IPS DF 4.7 (cell line): ENCODE measurements around the gene ENTHD1.

ENCODE experiments used
- DNase-seq: peaks from one replicate; pipeline ENCODE4 v3.0.0-alpha.2; 2013; ENCODE audit warnings: low spot score; ENCODE audit errors: extremely low read depth

ENTHD1 gene, protein sequence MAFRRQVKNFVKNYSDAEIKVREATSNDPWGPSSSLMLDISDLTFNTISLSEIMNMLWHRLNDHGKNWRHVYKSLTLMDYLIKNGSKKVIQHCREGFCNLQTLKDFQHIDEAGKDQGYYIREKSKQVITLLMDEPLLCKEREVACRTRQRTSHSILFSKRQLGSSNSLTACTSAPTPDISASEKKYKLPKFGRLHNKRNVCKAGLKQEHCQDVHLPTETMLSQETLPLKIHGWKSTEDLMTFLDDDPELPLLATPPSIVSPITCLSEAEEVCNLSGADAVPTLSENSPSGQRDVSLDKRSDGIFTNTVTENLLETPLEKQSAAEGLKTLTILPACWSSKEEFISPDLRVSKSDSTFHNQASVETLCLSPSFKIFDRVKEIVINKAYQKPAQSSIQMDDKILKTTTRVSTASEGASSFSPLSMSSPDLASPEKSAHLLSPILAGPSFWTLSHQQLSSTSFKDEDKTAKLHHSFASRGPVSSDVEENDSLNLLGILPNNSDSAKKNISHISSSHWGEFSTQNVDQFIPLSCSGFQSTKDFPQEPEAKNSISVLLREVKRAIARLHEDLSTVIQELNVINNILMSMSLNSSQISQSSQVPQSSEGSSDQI

DNA sequence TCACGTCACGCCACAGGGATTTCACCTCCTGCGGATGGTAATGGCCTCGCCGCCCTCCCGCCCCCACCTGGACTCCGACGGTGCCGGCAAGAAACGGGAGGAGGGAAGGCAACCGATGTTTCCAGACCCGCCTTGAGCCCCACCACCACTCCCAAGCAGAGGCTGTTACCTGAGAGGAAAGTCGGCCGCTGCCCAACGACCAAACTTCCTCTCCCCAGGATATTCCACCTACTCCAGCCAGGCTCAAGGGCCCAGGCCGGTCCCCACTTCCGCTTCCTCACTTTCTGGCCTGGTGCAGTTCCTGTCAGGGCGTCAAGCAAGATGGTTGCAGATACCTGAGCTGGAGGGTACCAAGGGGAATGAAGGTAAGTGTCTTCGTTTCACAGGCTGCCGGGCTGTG is at the start of gene ENTHD1:
Gene ENTHD1 (minus strand): TSS at position 235 of the 400 bp plus-strand sequence. CDS start 6,012 bp downstream, outside the sequence.
- no peak for DNase-seq

- no peak for DNase-seq
Measured at GRCh38 chr22:39943337-39943736, 49.8 kb upstream of the ENTHD1 start.

DNA sequence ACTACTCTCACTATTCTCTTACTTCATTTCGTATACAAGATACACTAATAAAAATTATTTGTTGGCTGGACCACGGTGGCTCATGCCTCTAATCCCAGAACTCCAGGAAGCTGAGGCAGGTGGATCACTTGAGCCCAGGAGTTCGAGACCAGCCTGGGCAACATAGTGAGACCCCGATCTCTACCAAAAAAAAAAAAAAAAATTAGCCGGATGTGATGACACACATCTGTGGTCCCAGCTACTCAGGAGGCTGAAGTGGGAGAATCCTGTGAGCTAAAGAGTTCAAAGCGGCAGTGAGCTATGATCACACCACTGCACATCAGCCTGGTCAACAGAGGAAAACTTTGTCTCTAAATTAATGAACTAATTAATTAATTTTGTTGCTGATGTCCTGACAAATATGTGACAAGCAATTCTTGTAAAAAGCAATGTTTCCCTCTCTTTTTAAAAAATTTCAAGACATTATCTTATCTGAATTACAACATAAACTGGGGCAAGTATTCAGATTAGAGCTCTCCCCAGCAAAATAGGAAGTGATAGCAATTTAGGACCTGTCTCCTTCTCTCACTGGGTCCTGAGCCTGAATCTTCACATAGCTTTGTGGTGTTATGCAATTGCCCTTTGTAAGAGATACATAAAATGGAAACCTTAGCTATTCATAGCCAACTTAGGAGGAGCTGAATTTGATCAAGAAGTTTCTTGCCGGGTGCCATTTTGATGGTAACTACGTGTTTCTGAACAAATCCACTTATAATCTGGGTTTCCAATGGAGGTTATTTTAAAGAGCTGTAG is 49.1 kb upstream of the ENTHD1 start:
- no peak for DNase-seq

GRCh38 chr22:39941601-39942000 is 48.0 kb upstream of the ENTHD1 start:
- DNase-seq: no peak

DNA sequence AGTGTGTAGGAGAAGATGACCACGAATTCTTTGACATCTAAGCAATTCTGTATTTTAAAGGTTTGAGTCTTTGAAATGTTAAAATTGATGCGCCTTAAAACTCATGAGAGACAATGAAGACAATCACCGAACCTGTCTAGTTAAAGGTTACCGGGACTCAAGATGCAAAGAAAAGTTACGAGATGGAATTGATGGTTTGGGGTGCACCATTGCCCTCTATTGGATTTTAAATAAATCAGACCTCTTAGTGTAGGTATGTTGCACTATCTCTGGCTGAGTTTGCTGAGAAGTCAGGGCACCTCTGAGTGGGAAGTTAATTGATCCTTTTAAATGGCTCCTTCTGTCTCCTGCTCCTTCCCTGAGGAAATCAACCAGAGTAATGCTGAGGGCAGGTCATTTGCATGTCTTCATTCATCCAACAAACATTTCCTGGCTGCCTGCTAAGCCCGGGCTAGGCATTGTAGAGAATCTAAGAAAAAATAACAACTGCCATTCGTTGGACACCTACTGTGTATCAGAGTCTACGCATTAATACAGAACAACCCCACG is 47.3 kb upstream of the ENTHD1 start:
- no peak for DNase-seq

DNA sequence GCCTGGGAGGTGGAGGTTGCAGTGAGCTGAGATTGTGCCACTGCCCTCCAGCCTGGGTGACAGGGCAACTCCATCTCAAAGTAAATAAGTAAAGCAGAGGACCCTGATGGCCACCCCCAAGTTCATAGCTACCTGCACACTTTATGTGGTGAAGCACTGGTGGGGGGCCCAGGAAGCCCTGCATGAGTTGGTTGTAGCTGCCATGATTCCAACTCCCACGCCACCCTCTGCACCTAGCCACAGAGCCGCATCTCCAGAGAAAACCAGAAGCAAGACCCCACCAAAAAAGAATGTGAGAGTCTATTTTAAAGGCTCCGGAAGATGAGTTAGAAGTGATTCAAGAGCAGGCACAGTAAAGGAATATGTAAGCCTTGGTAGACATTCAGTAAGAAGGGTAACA is 46.3 kb upstream of the ENTHD1 start:
- no peak for DNase-seq

DNA sequence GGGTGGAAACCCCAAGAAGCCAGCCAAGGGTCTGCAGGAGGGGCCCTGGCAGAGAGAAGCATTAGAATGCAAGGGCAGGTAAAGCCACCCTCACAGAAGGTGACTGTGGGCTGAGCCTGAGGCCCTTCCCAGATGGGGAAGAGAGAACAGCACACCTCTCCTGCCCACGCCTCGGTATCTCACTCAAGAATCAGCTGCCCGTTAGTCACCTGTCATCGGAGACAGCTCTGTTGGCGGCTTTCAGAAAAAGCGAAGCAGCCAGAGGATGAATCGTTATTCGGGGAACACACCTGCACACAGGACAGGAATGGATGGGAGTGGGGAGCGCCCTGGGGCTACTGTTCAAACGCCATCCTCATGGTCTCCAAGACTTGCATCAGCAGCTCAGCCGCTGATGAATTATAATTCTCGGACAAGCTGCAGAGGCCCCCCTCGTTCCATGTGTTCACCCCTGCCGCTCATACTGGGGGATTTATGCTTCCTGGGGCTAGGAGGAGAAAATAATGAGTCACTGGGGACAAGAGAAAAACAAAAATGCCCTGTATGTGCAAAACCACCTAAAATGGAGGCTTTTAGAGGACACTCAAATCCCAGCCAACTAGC is 45.0 kb upstream of the ENTHD1 start:
- DNase-seq: no peak

DNA sequence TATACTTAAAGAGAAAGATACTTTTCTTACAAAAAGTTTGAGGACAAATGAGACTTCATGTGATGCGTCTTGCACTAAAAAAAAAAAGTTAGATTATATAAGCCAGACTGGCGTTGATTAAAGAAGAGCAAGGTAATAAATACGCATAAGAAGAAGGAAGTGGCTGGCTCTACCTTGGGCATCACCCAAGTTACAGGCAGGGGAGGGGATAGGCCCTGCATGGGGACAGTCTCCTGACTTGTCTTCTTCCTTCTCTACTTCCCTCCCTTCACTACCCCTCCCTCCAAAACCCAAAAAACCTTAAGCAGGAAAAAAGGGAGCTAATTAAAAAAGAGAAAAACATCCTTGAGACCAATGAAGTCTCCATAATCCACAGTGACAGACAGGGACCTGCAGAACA is 44.3 kb upstream of the ENTHD1 start:
- no peak for DNase-seq

GRCh38 chr22:39936523-39937145 is 43.1 kb upstream of the ENTHD1 start:
- no peak for DNase-seq

DNA sequence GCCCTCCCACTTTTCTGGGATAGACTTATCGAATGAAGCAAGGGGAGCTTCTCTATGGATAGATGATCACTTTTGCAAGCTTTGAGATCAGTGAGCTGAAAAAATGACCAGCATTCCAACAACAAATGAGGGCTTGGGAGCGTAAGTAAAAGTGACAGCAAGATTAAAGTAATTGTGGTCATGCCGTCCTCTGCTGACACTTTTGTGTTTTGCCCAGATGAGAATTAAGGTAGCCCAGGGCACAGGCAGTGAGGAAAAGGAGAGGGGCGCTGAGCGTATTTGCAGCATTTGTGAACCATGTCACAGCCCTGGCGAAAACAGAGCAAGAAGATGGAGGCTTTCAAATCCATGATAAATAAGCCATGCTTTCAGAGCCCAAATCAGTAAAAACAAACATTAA is 42.1 kb upstream of the ENTHD1 start:
- no peak for DNase-seq

DNA sequence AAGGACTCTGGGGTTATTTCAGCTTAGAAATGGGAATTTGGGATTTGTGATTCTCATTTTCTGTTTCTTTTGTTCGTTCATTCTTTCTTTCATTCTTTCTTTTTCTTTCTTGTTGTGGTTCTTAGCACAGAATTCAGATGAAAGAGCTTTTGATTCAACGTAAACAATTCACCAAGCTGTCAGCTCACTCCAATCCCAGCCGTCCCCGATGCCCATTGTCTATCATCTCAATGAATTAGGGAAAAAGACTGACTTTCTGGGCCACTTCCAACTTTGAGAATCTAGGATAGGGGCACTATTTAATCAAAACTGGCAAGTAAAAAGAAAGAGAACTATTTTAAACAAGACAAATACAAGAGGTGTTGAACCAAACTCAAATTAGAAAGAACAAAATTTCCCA is 41.6 kb upstream of the ENTHD1 start:
- DNase-seq: no peak

DNA sequence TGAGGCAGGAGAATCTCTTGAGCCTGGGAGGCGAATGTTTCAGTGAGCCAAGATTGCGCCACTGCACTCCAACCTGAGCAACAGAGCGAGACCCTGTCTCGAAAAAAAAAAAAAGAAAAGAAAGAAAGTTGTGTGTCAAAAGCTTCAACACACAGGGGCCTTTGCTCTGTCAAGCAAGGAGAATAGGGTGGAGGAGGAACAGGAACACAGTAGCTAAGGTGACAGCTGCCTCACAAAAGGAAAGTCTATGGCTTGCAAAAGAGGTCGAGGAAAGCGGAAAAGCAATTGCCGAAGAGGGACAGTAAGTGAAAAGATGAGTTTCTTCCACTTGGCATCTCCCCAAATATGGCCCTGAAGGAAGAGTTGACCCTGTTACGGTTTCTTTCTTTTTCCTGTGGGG is 40.2 kb upstream of the ENTHD1 start:
- no peak for DNase-seq

- DNase-seq: peak; percentile 84
Measured at GRCh38 chr22:39932918-39933649, 39.5 kb upstream of the ENTHD1 start.

- DNase-seq: no peak
Measured at GRCh38 chr22:39932166-39932565, 38.6 kb upstream of the ENTHD1 start.

DNA sequence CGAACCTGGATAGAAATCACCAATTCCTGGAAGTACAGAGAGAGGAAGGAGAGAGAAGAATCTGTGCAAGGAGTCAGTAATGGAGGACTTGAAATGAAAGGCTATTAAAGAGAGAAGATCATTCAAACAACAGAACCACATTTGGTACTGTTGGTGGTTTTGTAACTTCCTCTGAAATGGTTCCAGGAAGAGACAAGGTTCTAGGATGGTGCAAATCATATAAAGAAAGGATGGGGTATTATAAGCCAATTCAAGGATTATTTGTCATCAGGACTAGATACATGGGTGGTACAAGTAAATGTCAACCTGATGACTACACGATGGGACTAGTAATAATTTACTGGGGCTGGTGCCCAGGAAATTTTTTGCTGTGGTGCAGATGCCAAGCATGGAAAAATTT is 37.7 kb upstream of the ENTHD1 start:
- DNase-seq: no peak

GRCh38 chr22:39928536-39929520 is 35.3 kb upstream of the ENTHD1 start:
- DNase-seq: no peak

- no peak for DNase-seq
Measured at GRCh38 chr22:39927544-39927943, 34.0 kb upstream of the ENTHD1 start.

DNA sequence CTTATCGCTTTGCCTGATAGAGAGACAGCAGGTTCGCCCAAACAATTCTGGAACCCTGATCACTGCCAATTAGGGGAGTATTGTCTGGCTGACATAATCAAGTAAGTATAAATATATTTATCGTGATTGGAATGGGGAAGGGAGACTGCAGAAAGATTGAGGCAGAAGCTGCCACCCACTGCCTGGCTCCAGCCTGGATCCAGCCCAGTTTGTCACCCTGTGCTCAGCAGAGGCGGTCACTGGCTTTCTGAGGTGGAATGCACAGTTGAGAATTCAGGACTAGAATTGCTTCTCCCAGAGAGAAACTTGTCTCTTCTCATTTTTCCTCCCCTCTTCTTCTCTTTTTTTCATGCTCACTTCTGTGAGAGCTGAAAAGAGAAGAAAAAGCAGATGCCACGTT is 33.2 kb upstream of the ENTHD1 start:
- DNase-seq: no peak
